Endothelial cell of umbilical vein (primary cell): ENCODE measurements around the gene CHMP1A. TPM values are rescaled to one million over a fixed set of nuclear protein-coding genes. Genes with fewer than 3 reads are reported as not detected.

Experiments used
- BruUV-seq: library from RNA; stranded (reverse); fragments of 400-500 nt; replicated peaks from 2 replicates; lab custom pipeline; 2021; lab: Mats Ljungman, UMichigan
- CTCF ChIA-PET: fragments of 300-600, 350-600 bp; sonication (Branson Sonifier 250); formaldehyde crosslinking; loops from one replicate; lab custom pipeline; 2021; ENCODE audit warnings: antibody characterized with exemption, inconsistent platforms; lab: Charles Lee
- POLR2A ChIA-PET: fragments of 300-600, 350-600 bp; sonication (Branson Sonifier 250); formaldehyde crosslinking; loops from one replicate; lab custom pipeline; 2021; ENCODE audit warnings: antibody characterized with exemption, inconsistent platforms; lab: Charles Lee
- DNase-seq: peaks from one replicate; pipeline ENCODE4 v3.0.0-alpha.2; 2011; ENCODE audit warnings: low read depth, low spot score
- FAIRE-seq: peaks from 2 replicates; lab custom pipeline; 2011; peaks lifted over from hg19 to GRCh38; lab: Jason Lieb, UNC
- H2AFZ ChIP-seq: 2 replicates; pipeline ENCODE4 v1.6.0; 2012; ENCODE audit warnings: low read depth, low read length, control low read depth, inconsistent platforms
- H3K27ac ChIP-seq: 2 replicates; pipeline ENCODE4 v1.5.1; 2011; ENCODE audit warnings: low read depth, mild to moderate bottlenecking, control low read depth, low read length, moderate library complexity; ENCODE audit not compliant: insufficient read depth
- H3K27me3 ChIP-seq, 2 experiments: 2 replicates each; pipeline versions ENCODE4 v1.6.0 to v1.6.1; 2011; ENCODE audit warnings: low read length in 2 of 2, mixed read lengths in 1 of 2; ENCODE audit not compliant: control insufficient read depth in 2 of 2, insufficient read depth in 2 of 2
- H3K36me3 ChIP-seq, 2 experiments: 2 replicates in 1 of 2; 3 replicates in 1 of 2; pipeline ENCODE4 v1.5.1; 2011; ENCODE audit warnings: low read length in 2 of 2, mild to moderate bottlenecking in 1 of 2, moderate library complexity in 1 of 2; ENCODE audit not compliant: control insufficient read depth in 2 of 2, insufficient read depth in 2 of 2; ENCODE audit errors: extremely low read depth in 1 of 2
- H3K4me1 ChIP-seq: 3 replicates; pipeline ENCODE4 v1.5.1; 2011; ENCODE audit warnings: mild to moderate bottlenecking, low read length; ENCODE audit not compliant: control insufficient read depth, insufficient read depth; ENCODE audit errors: extremely low read depth
- H3K4me2 ChIP-seq: 2 replicates; pipeline ENCODE4 v1.6.1; 2011; ENCODE audit warnings: low read length, control low read depth, mixed read lengths; ENCODE audit not compliant: insufficient read depth
- H3K4me3 ChIP-seq, 3 experiments: fragments of 200-600 bp in 1 of 3; sonication (generic), shearing (Covaris generic) in 1 of 3; replicated peaks in 1 of 3; 2 replicates each; pipeline ENCODE4 v1.5.1; 2011 to 2016; ENCODE audit warnings: control low read depth in 3 of 3, low read length in 3 of 3, mild to moderate bottlenecking in 2 of 3, inconsistent platforms in 1 of 3, low read depth in 1 of 3, moderate library complexity in 1 of 3; ENCODE audit not compliant: insufficient read depth in 1 of 3
- H3K79me2 ChIP-seq: 2 replicates; pipeline ENCODE4 v1.6.0; 2012; ENCODE audit warnings: low read length, inconsistent platforms; ENCODE audit not compliant: control insufficient read depth, insufficient read depth
- H3K9ac ChIP-seq: replicated peaks from 2 replicates; pipeline ENCODE3; 2011; ENCODE audit warnings: low read length, control low read depth; ENCODE audit not compliant: insufficient read depth; ENCODE audit errors: extremely low read depth
- H3K9me1 ChIP-seq: replicated peaks from 3 replicates; pipeline ENCODE4 v1.6.0; 2011; ENCODE audit warnings: mild to moderate bottlenecking, low read length; ENCODE audit not compliant: control insufficient read depth, insufficient read depth; ENCODE audit errors: extremely low read depth
- H3K9me3 ChIP-seq: replicated peaks from 2 replicates; pipeline ENCODE4 v1.5.1; 2012; ENCODE audit warnings: low read length, inconsistent platforms; ENCODE audit not compliant: control insufficient read depth, insufficient read depth
- H4K20me1 ChIP-seq: replicated peaks from 2 replicates; pipeline ENCODE3; 2011; ENCODE audit warnings: mild to moderate bottlenecking, low read length; ENCODE audit not compliant: control insufficient read depth, insufficient read depth; ENCODE audit errors: extremely low read depth
- CTCF ChIP-seq, 2 donors: IDR thresholded peaks; 1 replicate in 1 of 2; 2 replicates in 1 of 2; pipeline ENCODE4 v1.5.1; 2011; ENCODE audit warnings: low read length in 2 of 2, mild to moderate bottlenecking in 2 of 2, moderate library complexity in 2 of 2, control low read depth in 1 of 2, inconsistent platforms in 1 of 2, low read depth in 1 of 2; ENCODE audit not compliant: insufficient read depth in 1 of 2; ENCODE audit errors: extremely low read depth in 1 of 2
- EZH2 ChIP-seq: IDR thresholded peaks from 2 replicates; pipeline ENCODE4 v1.6.1; 2012; ENCODE audit warnings: borderline replicate concordance, low read depth, mild to moderate bottlenecking, moderate library complexity, low read length, inconsistent platforms; ENCODE audit not compliant: severe bottlenecking
- FOS ChIP-seq: IDR thresholded peaks from 2 replicates; pipeline ENCODE4 v1.6.1; 2011; ENCODE audit warnings: mild to moderate bottlenecking, low read length, moderate library complexity, borderline replicate concordance; ENCODE audit not compliant: insufficient read depth
- GATA2 ChIP-seq: IDR thresholded peaks from 2 replicates; pipeline ENCODE4 v1.7.0; 2011; ENCODE audit warnings: low read depth, mild to moderate bottlenecking, moderate library complexity, mixed read lengths, low read length; ENCODE audit not compliant: insufficient read length, insufficient read depth
- JUN ChIP-seq: IDR thresholded peaks from 2 replicates; pipeline ENCODE4 v1.6.1; 2011; ENCODE audit warnings: borderline replicate concordance, low read depth; ENCODE audit not compliant: insufficient read length, insufficient read depth
- MAX ChIP-seq: IDR thresholded peaks from 2 replicates; pipeline ENCODE4 v1.6.1; 2011; ENCODE audit not compliant: insufficient read depth, insufficient read length
- MYC ChIP-seq: IDR thresholded peaks from one replicate; pipeline ENCODE4 v1.6.1; 2011; ENCODE audit warnings: mild to moderate bottlenecking, low read depth, low read length
- POLR2A ChIP-seq: IDR thresholded peaks from 2 replicates; pipeline ENCODE4 v1.6.1; 2012; ENCODE audit warnings: low read depth, mild to moderate bottlenecking, control low read depth, low read length
- POLR2AphosphoS5 ChIP-seq: IDR thresholded peaks from 2 replicates; pipeline ENCODE4 v1.6.1; 2012; ENCODE audit warnings: low read depth, mild to moderate bottlenecking, control low read depth, low read length, moderate library complexity; ENCODE audit not compliant: insufficient read depth
- dilution Hi-C: fragments of 300-500 bp; cut with MboI; formaldehyde crosslinking; loops from one replicate; pipeline ENCODE4 v1.15.0; 2019; ENCODE audit warnings: low sequenced_read_pairs; ENCODE audit not compliant: extremely low pct_ligation_motif_present
- intact Hi-C: fragments of 100-400 bp; cut with micrococcal nuclease; formaldehyde crosslinking; loops from one replicate; pipeline ENCODE4 v1.10.0; 2022
- polyA plus RNA-seq, 4 experiments: library from polyadenylated mRNA; depleted of rRNA in 3 of 4; stranded (reverse) in 3 of 4; unstranded in 1 of 4; fragments of >200 nt; gene quantifications; 2 replicates each; pipeline versions ENCODE4 v1.2.1 to v1.2.3, GENCODE V29; 2011 to 2012; ENCODE audit warnings: missing spikeins in 1 of 4
- total RNA-seq: library from RNA; stranded (reverse); gene quantifications from 2 replicates; pipeline ENCODE4 v1.2.3, GENCODE V29; 2021

Gene CHMP1A
- total and polyA plus RNA-seq, 2 donors (not counting 3 experiments of a cell fraction or from before 2014, with no cell fraction given), result 83.9 to 101 TPM

- no peak overlapping the region for H2AFZ ChIP-seq
- no peaks in the 10 kb centered on the region for H3K4me1 ChIP-seq
- dilution Hi-C loops (no loop called here), intact Hi-C loops (no loop called here)
- H3K9ac ChIP-seq, result no peak overlapping the region
- POLR2A ChIA-PET, result no interaction called here
- no peaks in the 10 kb centered on the region for H3K9me3 ChIP-seq
- FAIRE-seq, result no peak
- no peak overlapping the region for H3K27ac ChIP-seq
- no peak for TF ChIP-seq POLR2A
- no peak for TF ChIP-seq EZH2
- no peak for TF ChIP-seq GATA2
- TF ChIP-seq CTCF (IDR thresholded peaks at IDR 0.05; ENCODE audit: extremely low read depth in 1 of 2, insufficient read depth in 1 of 2, low read depth in 1 of 2, low read length in 2 of 2), result no peak
- no peak for TF ChIP-seq FOS
- no peak for TF ChIP-seq MYC
- no peak for TF ChIP-seq MAX
- TF ChIP-seq JUN, result no peak
- no peak for TF ChIP-seq POLR2AphosphoS5
- no peak overlapping the region for H3K4me2 ChIP-seq
- no TSS peak for BruUV-seq
- no peak for DNase-seq
- no peaks in the 10 kb centered on the region for H4K20me1 ChIP-seq
- CTCF ChIA-PET, result interaction anchor here (1.2 kb wide), 1 partner anchor 8 kb away, joined by 3 read pairs; no protein-coding TSS in a partner anchor
- H3K4me3 ChIP-seq, result no peak overlapping the region
- no peaks in the 10 kb centered on the region for H3K9me1 ChIP-seq
- no peaks in the 10 kb centered on the region for H3K79me2 ChIP-seq
- no peaks in the 10 kb centered on the region for H3K36me3 ChIP-seq
- no peaks in the 10 kb centered on the region for H3K27me3 ChIP-seq
Measured at GRCh38 chr16:89607937-89608740, 49.4 kb downstream of the CHMP1A start.
